Chondrocyte (in vitro differentiated cells): ENCODE data around the gene NTRK2. TPM values are rescaled to one million over a fixed set of nuclear protein-coding genes. Genes with fewer than 3 reads are reported as not detected.

Experiments used
- DNase-seq: peaks from one replicate; pipeline ENCODE4 v3.0.0; 2021; ENCODE audit warnings: mixed read lengths, low spot score
- H3K27ac Mint-ChIP-seq: one replicate; pipeline ENCODE4 v1.8.0; 2021; ENCODE audit warnings: mild to moderate bottlenecking, moderate library complexity, mixed read lengths; ENCODE audit not compliant: unreplicated experiment
- H3K27me3 Mint-ChIP-seq: 2 replicates; pipeline ENCODE4 v1.8.0; 2021; ENCODE audit warnings: low read depth, mixed read lengths
- H3K36me3 Mint-ChIP-seq: 2 replicates; pipeline ENCODE4 v1.8.0; 2021; ENCODE audit warnings: low read depth, mixed read lengths
- H3K4me1 Mint-ChIP-seq: 2 replicates; pipeline ENCODE4 v1.8.0; 2021; ENCODE audit warnings: low read depth, mild to moderate bottlenecking, mixed read lengths
- H3K4me3 Mint-ChIP-seq: one replicate; pipeline ENCODE4 v1.8.0; 2021; ENCODE audit warnings: mild to moderate bottlenecking, moderate library complexity, mixed read lengths; ENCODE audit not compliant: unreplicated experiment
- H3K9me3 Mint-ChIP-seq: 2 replicates; pipeline ENCODE4 v1.8.0; 2021; ENCODE audit warnings: low read depth, mixed read lengths
- total RNA-seq: library from RNA; stranded (reverse); gene quantifications from 3 replicates; pipeline ENCODE4 v1.2.1, GENCODE V29; 2021
- TF ChIP-seq, protein P1 (sequence below): fragments of 200-600 bp; sonication (generic); IDR thresholded peaks from 2 replicates; pipeline ENCODE4 v1.5.0; 2021; ENCODE audit warnings: antibody characterized with exemption, mild to moderate bottlenecking, moderate library complexity

NTRK2 gene
- total RNA-seq, 1 donor from 2014 or later: 40.0 TPM

DNA sequence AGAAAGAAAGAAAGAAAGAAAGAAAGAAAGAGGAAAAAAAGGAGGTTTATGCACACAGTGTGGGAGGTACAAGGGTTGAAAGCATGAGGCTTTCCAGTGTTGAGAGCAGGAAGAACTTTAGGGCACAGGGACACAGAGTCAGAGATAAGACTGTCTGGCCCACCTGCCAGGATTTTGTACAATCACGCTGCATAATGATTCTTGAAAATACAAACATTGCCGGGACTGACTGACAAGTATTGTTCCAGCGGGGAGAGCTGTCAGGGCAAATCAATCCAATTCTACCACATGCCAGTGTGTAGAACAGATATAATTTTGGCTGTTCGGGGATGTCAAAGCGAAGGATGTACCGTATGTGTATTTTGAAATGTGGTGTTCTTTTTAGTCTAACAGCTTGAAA is 254.7 kb downstream of the NTRK2 start:
- no peak overlapping the region for H3K27ac Mint-ChIP-seq
- H3K4me3 Mint-ChIP-seq: no peak overlapping the region
- no peaks in the 10 kb centered on the region for H3K36me3 Mint-ChIP-seq
- no peaks in the 10 kb centered on the region for H3K4me1 Mint-ChIP-seq
- no peak for DNase-seq
- no peaks in the 10 kb centered on the region for H3K9me3 Mint-ChIP-seq
- no peaks in the 10 kb centered on the region for H3K27me3 Mint-ChIP-seq
- TF ChIP-seq, protein P1, sequence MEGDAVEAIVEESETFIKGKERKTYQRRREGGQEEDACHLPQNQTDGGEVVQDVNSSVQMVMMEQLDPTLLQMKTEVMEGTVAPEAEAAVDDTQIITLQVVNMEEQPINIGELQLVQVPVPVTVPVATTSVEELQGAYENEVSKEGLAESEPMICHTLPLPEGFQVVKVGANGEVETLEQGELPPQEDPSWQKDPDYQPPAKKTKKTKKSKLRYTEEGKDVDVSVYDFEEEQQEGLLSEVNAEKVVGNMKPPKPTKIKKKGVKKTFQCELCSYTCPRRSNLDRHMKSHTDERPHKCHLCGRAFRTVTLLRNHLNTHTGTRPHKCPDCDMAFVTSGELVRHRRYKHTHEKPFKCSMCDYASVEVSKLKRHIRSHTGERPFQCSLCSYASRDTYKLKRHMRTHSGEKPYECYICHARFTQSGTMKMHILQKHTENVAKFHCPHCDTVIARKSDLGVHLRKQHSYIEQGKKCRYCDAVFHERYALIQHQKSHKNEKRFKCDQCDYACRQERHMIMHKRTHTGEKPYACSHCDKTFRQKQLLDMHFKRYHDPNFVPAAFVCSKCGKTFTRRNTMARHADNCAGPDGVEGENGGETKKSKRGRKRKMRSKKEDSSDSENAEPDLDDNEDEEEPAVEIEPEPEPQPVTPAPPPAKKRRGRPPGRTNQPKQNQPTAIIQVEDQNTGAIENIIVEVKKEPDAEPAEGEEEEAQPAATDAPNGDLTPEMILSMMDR: no peak

- H3K27me3 Mint-ChIP-seq: no peaks in the 10 kb centered on the region
- no peaks in the 10 kb centered on the region for H3K9me3 Mint-ChIP-seq
- TF ChIP-seq, protein P1: no peak
- H3K36me3 Mint-ChIP-seq: no peaks in the 10 kb centered on the region
- no peaks in the 10 kb centered on the region for H3K4me1 Mint-ChIP-seq
- H3K4me3 Mint-ChIP-seq: no peak overlapping the region
- no peak overlapping the region for H3K27ac Mint-ChIP-seq
- DNase-seq: no peak
Measured at GRCh38 chr9:84925225-84925872, 255.8 kb downstream of the NTRK2 start.

DNA sequence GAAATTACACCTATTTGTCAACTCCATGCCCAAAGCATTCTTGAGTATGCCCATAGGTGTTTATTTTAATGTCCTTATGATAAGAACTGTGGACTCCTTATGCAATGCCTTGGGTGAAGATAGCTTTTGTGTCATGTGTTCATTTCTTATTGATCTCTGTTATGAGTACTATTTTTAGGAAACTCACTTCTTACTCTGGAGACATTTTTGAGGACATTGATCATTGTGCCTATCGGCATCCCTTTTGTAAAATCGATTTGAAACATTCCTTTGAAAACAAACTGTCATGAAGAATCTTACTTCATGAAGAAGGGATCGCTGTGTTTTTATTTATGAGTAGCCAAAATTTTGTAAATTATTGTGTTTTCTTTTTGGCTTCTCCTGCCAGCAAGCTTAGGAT is 257.3 kb downstream of the NTRK2 start:
- no peak overlapping the region for H3K4me3 Mint-ChIP-seq
- DNase-seq: no peak
- H3K36me3 Mint-ChIP-seq: no peaks in the 10 kb centered on the region
- H3K9me3 Mint-ChIP-seq: no peaks in the 10 kb centered on the region
- H3K4me1 Mint-ChIP-seq: no peaks in the 10 kb centered on the region
- no peak overlapping the region for H3K27ac Mint-ChIP-seq
- TF ChIP-seq, protein P1: no peak
- no peaks in the 10 kb centered on the region for H3K27me3 Mint-ChIP-seq

DNA sequence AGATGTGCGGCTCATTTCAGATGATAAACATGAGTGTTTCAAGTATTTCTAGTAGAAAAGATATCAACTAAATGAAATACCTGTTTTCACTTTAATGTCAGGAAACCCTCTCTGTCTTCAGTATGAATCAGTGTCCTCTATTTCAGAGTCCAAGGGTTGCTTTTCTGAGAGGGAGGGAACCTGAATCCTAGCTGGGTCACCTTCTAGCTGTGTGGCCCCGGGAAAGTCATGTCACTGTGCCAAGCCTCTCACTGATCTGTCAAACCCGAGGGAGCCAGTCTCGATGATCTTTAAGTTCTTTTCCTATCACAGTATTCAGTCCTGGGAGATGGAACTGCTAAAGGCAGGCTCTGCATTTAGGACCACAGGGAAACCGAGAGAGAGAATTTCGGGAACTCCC is 258.9 kb downstream of the NTRK2 start:
- Mint-ChIP-seq H3K4me1 (no peaks in the 10 kb centered on the region), H3K36me3 (peaks cover 2% of the 10 kb centered on the region), H3K4me3 (no peak overlapping the region), H3K27me3 (no peaks in the 10 kb centered on the region), H3K27ac (no peak overlapping the region), H3K9me3 (no peaks in the 10 kb centered on the region)
- TF ChIP-seq, protein P1: no peak
- no peak for DNase-seq

DNA sequence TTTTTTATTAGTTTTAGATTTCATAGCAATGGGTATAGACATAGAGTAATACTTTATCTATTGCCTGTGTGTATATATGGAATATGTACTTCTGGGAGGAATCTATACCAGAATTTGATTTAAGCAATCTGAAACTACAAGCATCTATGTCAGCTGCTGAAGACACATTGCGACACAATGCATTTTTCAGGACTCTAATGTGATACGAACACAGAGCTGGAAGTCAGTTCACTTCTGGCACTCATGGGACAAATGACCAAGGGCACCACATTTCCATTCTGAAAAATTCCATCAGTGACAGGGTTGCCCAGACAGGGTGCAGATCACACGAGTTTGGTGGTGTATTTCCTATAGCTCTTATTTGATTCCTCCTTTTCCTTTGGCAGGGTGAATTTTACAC is 259.5 kb downstream of the NTRK2 start:
- no peak for DNase-seq
- TF ChIP-seq, protein P1: no peak
- Mint-ChIP-seq H3K36me3 (peaks cover 2% of the 10 kb centered on the region), H3K27me3 (no peaks in the 10 kb centered on the region), H3K27ac (no peak overlapping the region), H3K9me3 (no peaks in the 10 kb centered on the region), H3K4me3 (no peak overlapping the region), H3K4me1 (no peaks in the 10 kb centered on the region)
